Bronchial smooth muscle cell (primary cell): ENCODE measurements around the gene CEBPZ. TPM values are rescaled to one million over a fixed set of nuclear protein-coding genes. Genes with fewer than 3 reads are reported as not detected.

Experiments used
- total RNA-seq: library from RNA; depleted of rRNA; stranded (reverse); fragments of >200 nt; gene quantifications from 2 replicates; pipeline ENCODE4 v1.2.1, GENCODE V29; 2014

The CEBPZ gene
- total RNA-seq: 41.5 and 54.3 TPM in 2 replicates

GRCh38 chr2:37231241-37232130 lies at the start of gene CEBPZ, which contains the start of gene NDUFAF7:
Gene CEBPZ (minus strand): TSS chr2:37231596. CDS start chr2:37231567, 29 bp downstream.
Gene NDUFAF7 (plus strand): TSS chr2:37231658. CDS start chr2:37231706, 48 bp downstream.

GRCh38 chr2:37196320-37197195 lies 34.8 kb downstream of the CEBPZ start, which contains the start of gene CEBPZOS:
Gene CEBPZOS (plus strand): TSS chr2:37196496. CDS start chr2:37199705, 3,209 bp downstream.

GRCh38 chr2:37188570-37188969 lies 42.8 kb downstream of the CEBPZ start, which contains the start of gene SULT6B1:
Gene SULT6B1 (minus strand): TSS chr2:37188670. CDS start chr2:37188640, 30 bp downstream.

GRCh38 chr2:37156857-37157714 lies 74.3 kb downstream of the CEBPZ start, which contains the start of gene EIF2AK2:
Gene EIF2AK2 (minus strand): TSS chr2:37156980. CDS start chr2:37147806, 9,174 bp downstream.

Other genes with a start within 250 kb of the CEBPZ start
- 13.8 and 13.9 TPM in 2 replicates for gene HEATR5B, start 147.2 kb downstream of the CEBPZ start, total RNA-seq
- 3.2 and 3.7 TPM in 2 replicates for gene GPATCH11, start 147.1 kb downstream of the CEBPZ start, total RNA-seq
- 13.4 and 21.9 TPM in 2 replicates for gene EIF2AK2, start 74.6 kb downstream of the CEBPZ start, total RNA-seq
- not detected in 2 replicates for gene SULT6B1, start 42.9 kb downstream of the CEBPZ start, total RNA-seq
- 6.5 and 15.4 TPM in 2 replicates for gene CEBPZOS, start 35.1 kb downstream of the CEBPZ start, total RNA-seq
- 14.0 and 15.9 TPM in 2 replicates for gene NDUFAF7, start 62 bp upstream of the CEBPZ start, total RNA-seq
- 44.3 and 46.2 TPM in 2 replicates for gene PRKD3, start 93.2 kb upstream of the CEBPZ start, total RNA-seq
- 1.9 and 8.8 TPM in 2 replicates for gene QPCT, start 113.0 kb upstream of the CEBPZ start, total RNA-seq